K562 (cell line): ENCODE measurements around the gene TCEAL6. TPM values are rescaled to one million over a fixed set of nuclear protein-coding genes. Genes with fewer than 3 reads are reported as not detected.

Experiments
- ATAC-seq: fragments of 200-7000 bp; cut with Tn5 transposase; 3 replicates; pipeline ENCODE4 v1.9.1; 2020; ENCODE audit warnings: moderate library complexity
- BruUV-seq: library from RNA; stranded (reverse); fragments of 400-500 nt; replicated peaks from 2 replicates; lab custom pipeline; 2021; lab: Mats Ljungman, UMichigan
- CTCF ChIA-PET: fragments of 300-600 bp; formaldehyde crosslinking; extraction: SDS; loops from one replicate; lab custom pipeline; 2021; ENCODE audit warnings: low intra/inter-chr PET ratio; lab: Yijun Ruan, JAX
- POLR2A ChIA-PET: fragments of 300-600, 350-650 bp; sonication (Branson Sonifier 250); formaldehyde crosslinking; extraction: SDS; loops from one replicate; lab custom pipeline; 2021; ENCODE audit warnings: antibody characterized with exemption, inconsistent platforms; lab: Yijun Ruan, JAX
- DNase-seq, 4 experiments: peaks; one replicate each; pipeline versions ENCODE4 v3.0.0 to v3.0.0-alpha.2; 2011 to 2018; ENCODE audit warnings: low spot score in 3 of 4, mixed read lengths in 3 of 4; ENCODE audit errors: extremely low read depth in 1 of 4
- FAIRE-seq: peaks from 2 replicates; lab custom pipeline; 2011; peaks lifted over from hg19 to GRCh38; lab: Jason Lieb, UNC
- H2AFZ ChIP-seq: 2 replicates; pipeline ENCODE4 v1.6.0; 2011; ENCODE audit warnings: low read depth, low read length, control low read depth, inconsistent platforms
- H3K27ac ChIP-seq: fragments of 200-600 bp; 3 replicates; pipeline ENCODE4 v1.8.0; 2011; ENCODE audit warnings: low read depth, mild to moderate bottlenecking, control low read depth, inconsistent platforms, low read length, moderate library complexity, mixed read lengths; ENCODE audit errors: extremely low read depth
- H3K27me3 ChIP-seq, 2 experiments: fragments of 300-600 bp in 1 of 2; 2 replicates in 1 of 2; 3 replicates in 1 of 2; pipeline versions ENCODE4 v1.6.0 to v1.8.0; 2011; ENCODE audit warnings: inconsistent platforms in 2 of 2, low read length in 2 of 2, mild to moderate bottlenecking in 1 of 2, mixed read lengths in 1 of 2, moderate library complexity in 1 of 2; ENCODE audit not compliant: control insufficient read depth in 2 of 2, insufficient read depth in 2 of 2
- H3K36me3 ChIP-seq: fragments of 300-600 bp; 3 replicates; pipeline ENCODE4 v1.8.0; 2011; ENCODE audit warnings: mild to moderate bottlenecking, low read length, inconsistent platforms; ENCODE audit not compliant: control insufficient read depth, insufficient read depth
- H3K4me1 ChIP-seq, 2 experiments: fragments of 200-600 bp in 1 of 2; replicated peaks in 1 of 2; 2 replicates in 1 of 2; 3 replicates in 1 of 2; pipeline versions ENCODE4 v1.5.1 to v1.8.0; 2011; ENCODE audit warnings: inconsistent platforms in 2 of 2, low read length in 2 of 2, mild to moderate bottlenecking in 1 of 2, mixed read lengths in 1 of 2, moderate library complexity in 1 of 2; ENCODE audit not compliant: control insufficient read depth in 2 of 2, insufficient read depth in 2 of 2
- H3K4me2 ChIP-seq: 2 replicates; pipeline ENCODE4 v1.6.1; 2011; ENCODE audit warnings: low read length, control low read depth, inconsistent platforms, mixed read lengths; ENCODE audit not compliant: insufficient read depth
- H3K4me3 ChIP-seq: fragments of 200-600 bp; sonication (generic), shearing (Covaris generic); 2 replicates; pipeline ENCODE4 v1.5.1; 2016; ENCODE audit warnings: control low read depth, inconsistent platforms
- H3K79me2 ChIP-seq: fragments of 200-600 bp; 3 replicates; pipeline ENCODE4 v1.8.0; 2011; ENCODE audit warnings: low read length, inconsistent platforms; ENCODE audit not compliant: control insufficient read depth, insufficient read depth
- H3K9ac ChIP-seq, 2 experiments: 2 replicates each; pipeline versions ENCODE4 v1.6.0 to v1.6.1; 2011; ENCODE audit warnings: low read depth in 2 of 2, low read length in 2 of 2, control low read depth in 1 of 2, inconsistent platforms in 1 of 2, mild to moderate bottlenecking in 1 of 2, mixed read lengths in 1 of 2; ENCODE audit not compliant: insufficient read depth in 1 of 2
- H3K9me1 ChIP-seq: one replicate; pipeline ENCODE4 v1.6.0; 2011; ENCODE audit warnings: inconsistent platforms, mild to moderate bottlenecking, low read length, moderate library complexity; ENCODE audit not compliant: control insufficient read depth, insufficient read depth
- H3K9me3 ChIP-seq: replicated peaks from 2 replicates; pipeline ENCODE4 v1.5.1; 2011; ENCODE audit warnings: low read depth, low read length, inconsistent platforms; ENCODE audit not compliant: control insufficient read depth, insufficient read depth
- H4K20me1 ChIP-seq: replicated peaks from 2 replicates; pipeline ENCODE4 v1.6.1; 2011; ENCODE audit warnings: low read length, inconsistent platforms, mixed read lengths; ENCODE audit not compliant: control insufficient read depth, insufficient read depth
- CTCF ChIP-seq, 3 experiments: IDR thresholded peaks in 2 of 3; conservative IDR thresholded peaks in 1 of 3; 2 replicates each; pipeline ENCODE4 v1.5.1; 2011 to 2012; ENCODE audit warnings: low read length in 3 of 3, mild to moderate bottlenecking in 3 of 3, control low read depth in 2 of 3, improper control_type of control experiment in 1 of 3, inconsistent platforms in 1 of 3, low read depth in 1 of 3, mixed read lengths in 1 of 3, moderate library complexity in 1 of 3; ENCODE audit not compliant: insufficient read depth in 2 of 3
- GTF2E2 ChIP-seq: fragments of 200-800 bp; sonication (Bioruptor generic); IDR thresholded peaks from 2 replicates; pipeline ENCODE4 v1.6.1; 2016; ENCODE audit warnings: missing genetic modification characterization, missing compliant biosample characterization
- NR2C2 ChIP-seq, 2 experiments: fragments of 200-800 bp in 1 of 2; sonication (Bioruptor generic) in 1 of 2; sonication (generic) in 1 of 2; formaldehyde crosslinking in 1 of 2; IDR thresholded peaks; 2 replicates each; pipeline versions ENCODE4 v1.6.1 to v1.8.0; 2016 to 2022; ENCODE audit warnings: mild to moderate bottlenecking in 1 of 2, missing compliant biosample characterization in 1 of 2, missing genetic modification characterization in 1 of 2, missing genetic modification reagents in 1 of 2
- RAD21 ChIP-seq, 2 experiments: fragments of 250-450 bp in 1 of 2; fragments of 450-650 bp in 1 of 2; sonication (Bioruptor Pico) in 1 of 2; formaldehyde crosslinking in 1 of 2; IDR thresholded peaks in 1 of 2; conservative IDR thresholded peaks in 1 of 2; 2 replicates each; pipeline versions ENCODE4 v1.4.0 to v1.8.0; 2020 to 2022; ENCODE audit warnings: mild to moderate bottlenecking in 2 of 2, moderate library complexity in 1 of 2
- ZBTB43 ChIP-seq: sonication (generic); formaldehyde crosslinking; IDR thresholded peaks from 2 replicates; pipeline ENCODE4 v1.8.0; 2023; ENCODE audit warnings: mild to moderate bottlenecking, missing genetic modification reagents
- ZC3H11A ChIP-seq: IDR thresholded peaks from 2 replicates; pipeline ENCODE4 v1.6.1; 2012; ENCODE audit warnings: low read depth, low read length, improper control_type of control experiment
- ZNF12 ChIP-seq: sonication (generic); formaldehyde crosslinking; IDR thresholded peaks from 2 replicates; pipeline ENCODE4 v1.4.0; 2020; ENCODE audit warnings: mild to moderate bottlenecking, missing genetic modification reagents
- WGBS: fragments of 100-300 bp; shearing (Covaris generic); methylation state at CpG from one replicate; pipeline ENCODE4 v1.1.6; 2016; ENCODE audit warnings: low coverage, mixed read lengths; ENCODE audit not compliant: insufficient coverage; ENCODE audit errors: missing lambda C conversion rate; 5-methylcytosine and 5-hydroxymethylcytosine counted together
- in situ Hi-C: fragments of 300-500 bp; cut with MboI; formaldehyde crosslinking; loops from 4 replicates; pipeline ENCODE4 v1.15.0; 2018; ENCODE audit warnings: inconsistent platforms, mixed read lengths
- intact Hi-C: fragments of 100-400 bp; cut with micrococcal nuclease; formaldehyde crosslinking; loops from 2 replicates; pipeline ENCODE4 v1.14.2; 2022
- polyA plus RNA-seq, 8 experiments: library from polyadenylated mRNA; depleted of rRNA in 4 of 8; stranded (reverse) in 5 of 8; unstranded in 3 of 8; fragments of >200 nt; fragmentation: Nextera tagmentation in 2 of 8; fragmentation: Illumina TruSeq in 1 of 8; extraction: Ambion mirVana in 2 of 8; extraction: Trizol in 1 of 8; gene quantifications; 2 replicates each; pipeline versions ENCODE4 v1.2.1 to v1.2.3, GENCODE V29; 2011 to 2014; ENCODE audit warnings: inconsistent platforms in 1 of 8, missing spikeins in 1 of 8
- total RNA-seq, 7 experiments: library from RNA; depleted of rRNA in 6 of 7; stranded (reverse); fragments of >200 nt in 6 of 7; fragmentation: Illumina TruSeq in 2 of 7; extraction: Trizol in 2 of 7; gene quantifications; 2 replicates each; pipeline versions ENCODE4 v1.2.1 to v1.2.3, GENCODE V29; 2011 to 2021; ENCODE audit warnings: low replicate concordance in 1 of 7

TCEAL6 gene
- total and polyA plus RNA-seq, 9 of the 15 experiments (the other 6 are each of a cell fraction or from before 2014, with no cell fraction given), result not detected

GRCh38 chrX:102129473-102129872 lies 12.8 kb downstream of the TCEAL6 start:
- no peaks in the 10 kb centered on the region for H3K36me3 ChIP-seq
- no peak overlapping the region for H3K4me2 ChIP-seq
- H3K9me1 ChIP-seq, result no peaks in the 10 kb centered on the region
- FAIRE-seq, result no peak
- no peaks in the 10 kb centered on the region for H3K4me1 ChIP-seq
- BruUV-seq, result no TSS peak
- ATAC-seq, result no peak
- in situ Hi-C loops, result no loop called here
- peak in 2 of 4 experiments; percentile 2 to 8 for DNase-seq
- H3K27ac ChIP-seq, result no peak overlapping the region
- H4K20me1 ChIP-seq, result no peaks in the 10 kb centered on the region
- no peaks in the 10 kb centered on the region for H3K9me3 ChIP-seq
- POLR2A ChIA-PET, result no interaction called here
- no peaks in the 10 kb centered on the region for H3K27me3 ChIP-seq
- intact Hi-C loops, result no loop called here
- H3K4me3 ChIP-seq, result no peak overlapping the region
- no peak overlapping the region for H3K9ac ChIP-seq
- H2AFZ ChIP-seq, result no peak overlapping the region
- CTCF ChIA-PET, result no interaction called here
- TF ChIP-seq NR2C2 (CRISPR knock-in tag; IDR thresholded peaks at IDR 0.05) (no peak), NR2C2 (tag; IDR thresholded peaks at IDR 0.05) (no peak), CTCF (IDR thresholded peaks at IDR 0.05 in 2 of 3, conservative IDR thresholded peaks at IDR 0.05 in 1 of 3; ENCODE audit: insufficient read depth in 2 of 3, low read depth in 1 of 3, low read length in 3 of 3) (peak in 2 of 3 experiments; percentile 19 to 40; a peak in 2 of 6 replicates), ZNF12 (CRISPR knock-in tag) (no peak), ZBTB43 (CRISPR knock-in tag) (no peak), GTF2E2 (tag) (no peak), RAD21 (CRISPR knock-in tag; conservative IDR thresholded peaks at IDR 0.05 in 1 of 2, IDR thresholded peaks at IDR 0.05 in 1 of 2) (peak in 1 of 2 experiments; percentile 51; a peak in 3 of 4 replicates), ZC3H11A (no peak)
- no peaks in the 10 kb centered on the region for H3K79me2 ChIP-seq
- WGBS, result 0% methylated on average over 1 of the region's 1 CpG
